Activated T-cell treated with anti-CD3 and anti-CD28 coated beads for 48 hours (primary cell): ENCODE results near the gene TPST2.

Source experiments
- DNase-seq: peaks from one replicate; pipeline ENCODE4 v3.0.0-alpha.2; 2020; ENCODE audit warnings: low read depth

Gene TPST2

DNA sequence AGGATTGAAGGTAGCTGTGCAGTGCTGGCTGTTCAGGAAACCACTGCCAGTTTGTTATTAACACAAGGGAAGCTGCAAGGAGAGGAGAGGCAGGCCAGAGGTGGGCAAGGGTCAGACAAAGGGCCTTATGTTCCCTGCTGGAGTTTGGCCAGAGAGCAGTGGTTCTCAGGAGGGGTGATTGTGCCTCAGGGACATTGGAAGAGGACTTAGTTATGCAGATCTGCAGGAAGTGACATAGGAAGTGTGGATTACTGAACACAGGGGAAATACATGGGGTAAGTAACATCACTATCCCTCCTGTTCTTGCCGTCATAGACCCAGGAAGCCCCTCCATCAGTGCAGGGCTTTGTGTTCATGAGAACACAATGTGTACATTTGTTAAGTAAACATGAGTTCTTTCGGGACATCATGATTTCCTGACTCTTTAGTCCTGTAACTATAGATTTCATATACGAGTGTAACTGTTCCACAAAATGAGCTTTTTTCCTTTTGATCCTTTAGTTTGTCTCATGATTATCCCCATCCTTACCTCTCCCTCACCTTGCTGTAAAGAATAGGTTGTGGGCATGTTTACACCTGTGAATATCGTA lies 100.4 kb downstream of the TPST2 start:
- no peak for DNase-seq

GRCh38 chr22:26487996-26488395 lies 101.9 kb downstream of the TPST2 start:
- no peak for DNase-seq

DNA sequence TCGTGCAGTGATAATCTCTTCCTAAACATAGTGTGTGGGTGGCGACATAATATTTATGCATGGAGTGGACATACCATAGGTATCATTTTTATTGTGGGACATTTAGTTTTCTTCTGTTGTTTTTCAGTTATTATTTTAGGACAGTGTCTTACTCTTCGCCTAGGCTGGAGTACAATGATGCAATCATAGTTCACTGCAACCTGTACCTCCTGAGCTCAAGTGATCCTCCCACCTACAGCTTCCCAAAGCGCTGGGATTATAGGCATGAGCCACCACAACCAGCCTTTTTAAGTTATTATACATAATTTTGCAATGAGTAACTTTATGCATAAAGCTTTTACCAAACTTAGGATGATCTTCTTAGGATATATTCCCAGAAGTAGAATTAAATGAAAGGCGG lies 103.5 kb downstream of the TPST2 start:
- no peak for DNase-seq

DNA sequence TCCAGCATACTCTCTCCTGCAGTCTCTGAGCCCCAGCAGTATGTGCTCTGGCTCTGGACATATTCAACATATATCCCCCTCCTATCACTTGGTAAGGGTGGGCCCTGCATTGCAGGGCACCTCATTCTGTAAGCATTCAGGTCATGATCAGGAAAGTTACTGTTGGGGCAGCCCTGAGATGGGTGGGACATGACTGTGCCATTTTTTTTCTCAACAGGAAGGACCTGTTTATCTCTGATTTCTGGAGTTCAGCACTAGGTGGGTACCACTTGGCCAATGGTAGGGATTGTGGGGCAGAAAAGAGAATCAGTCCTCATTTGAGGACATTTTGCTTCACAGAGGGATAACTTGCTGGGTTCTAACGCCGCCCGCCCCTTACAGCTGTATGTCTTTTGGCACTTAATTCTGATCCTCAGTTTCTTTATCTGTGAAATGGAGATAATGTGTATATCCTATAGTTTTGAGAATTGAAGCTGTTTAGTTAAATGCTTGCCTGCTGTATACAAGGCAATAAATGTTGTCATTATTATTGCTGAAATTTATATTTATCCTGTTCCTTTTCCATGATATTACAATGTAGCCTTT lies 104.0 kb downstream of the TPST2 start:
- DNase-seq = no peak

DNA sequence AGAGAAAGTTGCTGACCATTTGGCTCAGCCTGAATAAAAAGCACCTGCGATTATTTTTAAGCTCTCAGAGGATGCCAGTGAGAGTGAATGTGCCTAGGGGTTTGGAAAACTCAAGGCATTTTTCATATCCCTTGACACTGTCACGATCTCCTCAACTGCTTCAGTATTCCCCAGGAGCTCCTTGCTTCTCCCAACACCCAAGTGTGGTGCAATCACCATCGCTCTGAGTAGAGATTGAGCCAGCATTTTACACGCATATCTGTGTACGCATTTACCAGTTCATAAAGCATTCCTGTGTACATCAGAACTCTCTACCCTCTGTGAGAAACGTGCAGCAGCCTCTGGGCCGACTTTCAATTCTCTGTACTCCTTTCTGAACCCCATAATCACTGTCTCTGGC lies 104.9 kb downstream of the TPST2 start:
- no peak for DNase-seq

DNA sequence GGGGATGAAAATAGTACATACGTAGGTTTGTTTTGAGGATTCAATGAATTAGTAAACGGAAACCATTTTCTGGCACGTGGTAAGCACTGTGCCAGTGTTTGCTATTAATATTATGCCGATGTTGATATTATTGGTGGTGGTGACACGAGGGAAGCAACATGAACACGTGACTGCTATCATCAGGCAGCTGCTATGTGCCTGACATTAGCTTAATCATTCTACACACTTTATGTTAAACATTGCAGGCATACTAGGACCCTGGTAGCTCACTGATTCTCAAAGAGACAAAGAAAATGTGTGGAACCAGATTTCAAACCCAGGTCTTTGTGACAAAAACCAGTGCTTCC lies 105.6 kb downstream of the TPST2 start:
- no peak for DNase-seq

DNA sequence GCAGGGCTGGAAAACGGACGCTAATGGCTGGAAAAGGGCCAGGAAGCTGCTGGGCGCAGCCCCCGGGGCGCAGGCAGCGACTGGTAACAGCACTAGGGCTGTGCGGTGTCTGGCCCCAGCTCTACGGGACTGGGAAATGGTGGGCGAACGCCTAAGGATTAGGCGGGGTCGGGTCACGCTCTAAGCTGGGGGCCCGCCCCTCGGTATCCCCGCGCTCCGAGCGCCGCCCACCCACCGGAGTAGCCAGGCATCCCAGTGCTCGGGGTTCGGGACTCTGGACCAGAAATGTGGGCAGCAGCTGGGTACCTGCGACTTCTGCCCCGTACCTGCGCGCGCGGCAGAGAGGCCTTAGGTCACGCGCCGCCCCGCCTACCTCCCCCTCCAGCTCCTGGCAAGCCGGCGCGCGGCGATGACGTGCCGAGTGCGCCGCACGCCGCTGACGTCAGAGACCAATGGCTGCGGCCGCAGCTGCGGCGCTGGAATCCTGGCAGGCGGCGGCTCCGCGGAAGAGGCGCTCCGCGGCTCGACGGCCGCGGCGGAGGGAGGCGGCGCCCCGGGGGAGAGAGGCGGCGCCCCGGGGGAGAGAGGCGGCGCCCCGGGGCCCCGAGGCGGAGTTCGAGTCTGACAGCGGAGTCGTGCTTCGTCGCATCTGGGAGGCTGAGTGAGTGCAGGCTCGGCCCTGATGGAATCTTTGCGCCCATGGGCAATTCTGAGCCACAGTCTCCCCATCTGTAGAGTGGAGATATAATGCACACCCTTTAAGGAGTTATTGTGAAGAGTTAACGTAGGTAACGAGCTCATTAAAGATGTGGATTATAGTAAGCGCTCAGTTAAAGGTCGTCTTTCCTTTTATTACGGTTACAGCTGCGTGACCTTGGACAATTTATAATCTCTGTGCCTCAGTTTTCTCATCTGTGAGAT lies 106.2 kb downstream of the TPST2 start, which contains the start of the genes HPS4 and SRRD:
HPS4 (minus strand) TSS at position 345 of the 921 bp plus-strand sequence. CDS start 2,021 bp downstream, outside the sequence.
SRRD (plus strand) TSS at position 439 of the 921 bp plus-strand sequence; CDS start at position 453, 14 bp downstream.
- peak; percentile 94 for DNase-seq

DNA sequence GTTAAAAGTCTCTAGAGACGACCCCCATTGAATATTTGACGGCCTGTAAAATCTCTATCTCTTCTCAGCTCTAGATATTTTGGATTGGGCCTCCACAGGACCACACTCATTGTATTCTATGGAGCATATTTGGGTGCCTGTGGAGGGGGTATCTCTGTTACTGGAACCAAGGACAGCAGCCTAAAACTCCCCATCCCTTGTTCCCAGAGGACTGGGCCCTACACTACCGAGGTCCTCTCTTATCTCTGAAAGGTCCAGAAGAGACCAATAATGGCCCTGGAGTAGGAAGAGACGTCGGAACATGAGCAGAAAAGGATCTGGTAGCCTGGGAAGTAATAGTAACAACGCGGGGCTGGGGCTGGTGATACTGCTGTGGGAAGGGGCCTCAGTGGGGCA lies 106.9 kb downstream of the TPST2 start:
- no peak for DNase-seq

GRCh38 chr22:26482161-26482560 lies 107.8 kb downstream of the TPST2 start:
- no peak for DNase-seq

DNA sequence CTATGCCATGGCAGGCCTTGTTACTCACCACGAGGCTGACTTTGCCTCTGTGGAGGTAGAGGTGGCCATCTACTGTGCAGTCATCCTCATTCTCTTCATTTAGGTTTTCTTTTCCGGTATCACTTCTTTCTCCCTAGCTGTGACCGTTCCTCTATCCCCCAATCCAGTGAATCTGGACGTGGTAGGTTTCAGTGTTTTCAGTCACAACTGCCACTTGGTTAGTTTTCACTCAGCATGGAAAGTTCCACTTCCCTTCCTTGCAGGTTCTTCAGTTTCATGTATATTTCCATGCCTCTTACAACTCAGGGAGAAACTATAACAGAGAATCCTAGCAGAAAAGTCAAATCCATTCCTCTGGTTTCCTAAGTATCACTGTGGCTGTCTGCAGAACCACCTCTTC lies 108.2 kb downstream of the TPST2 start:
- DNase-seq = no peak

- no peak for DNase-seq
These were observed 108.7 kb downstream of the TPST2 start for GRCh38 chr22:26481112-26481693.

DNA sequence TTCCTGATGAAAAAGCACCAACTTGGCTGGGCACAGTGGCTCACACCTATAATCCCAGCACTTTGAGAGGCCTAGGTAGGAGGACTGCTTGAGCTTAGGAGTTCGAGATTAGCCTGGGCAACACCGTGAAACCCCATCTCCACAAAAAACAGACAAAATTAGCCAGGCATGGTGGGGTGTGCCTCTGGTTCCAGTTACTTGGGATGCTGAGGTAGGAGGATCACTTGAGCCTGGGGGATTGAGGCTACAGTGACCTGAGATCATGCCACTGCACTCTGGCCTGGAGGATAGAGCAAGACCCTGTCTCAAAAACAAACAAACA lies 109.4 kb downstream of the TPST2 start:
- DNase-seq = no peak

DNA sequence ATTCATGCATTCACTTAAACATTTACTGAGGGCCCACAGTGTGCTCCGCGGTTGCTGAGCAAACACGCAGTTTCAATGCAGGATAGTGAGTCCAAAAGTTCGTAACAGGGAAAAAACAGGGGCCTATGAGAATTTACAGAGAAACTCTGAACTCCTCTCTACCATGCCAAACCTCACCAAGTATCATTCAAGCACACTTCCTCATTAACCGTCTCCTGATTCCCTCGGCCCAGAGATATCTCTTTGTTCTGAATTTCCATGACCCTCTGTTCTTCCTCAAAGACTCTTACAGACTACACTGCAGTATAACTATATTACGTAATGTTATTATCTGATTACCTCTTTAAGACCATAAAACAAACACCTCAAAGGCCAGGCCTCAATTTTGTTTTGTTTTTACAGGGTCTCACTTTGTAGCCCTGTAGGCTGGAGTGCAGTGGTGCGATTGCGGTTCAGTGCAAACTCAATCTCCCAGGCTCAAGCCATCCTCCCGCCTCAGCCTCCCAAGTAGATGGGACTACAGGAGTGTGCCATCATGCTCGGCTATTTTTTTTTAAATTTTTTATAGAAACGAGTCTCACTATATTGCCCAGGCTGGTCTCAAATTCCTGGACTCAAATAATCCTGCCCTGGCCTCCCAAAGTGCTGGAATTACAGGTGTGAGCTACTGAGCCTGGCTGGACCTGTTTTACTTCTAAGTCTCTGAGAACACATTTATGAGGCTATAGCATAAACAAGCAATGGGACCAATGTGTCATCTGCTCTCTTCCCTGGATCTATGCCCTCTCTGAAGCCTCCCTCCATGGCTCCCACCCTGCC lies 109.9 kb downstream of the TPST2 start:
- no peak for DNase-seq

- no peak for DNase-seq
These were observed 110.7 kb downstream of the TPST2 start for GRCh38 chr22:26479043-26479791.

DNA sequence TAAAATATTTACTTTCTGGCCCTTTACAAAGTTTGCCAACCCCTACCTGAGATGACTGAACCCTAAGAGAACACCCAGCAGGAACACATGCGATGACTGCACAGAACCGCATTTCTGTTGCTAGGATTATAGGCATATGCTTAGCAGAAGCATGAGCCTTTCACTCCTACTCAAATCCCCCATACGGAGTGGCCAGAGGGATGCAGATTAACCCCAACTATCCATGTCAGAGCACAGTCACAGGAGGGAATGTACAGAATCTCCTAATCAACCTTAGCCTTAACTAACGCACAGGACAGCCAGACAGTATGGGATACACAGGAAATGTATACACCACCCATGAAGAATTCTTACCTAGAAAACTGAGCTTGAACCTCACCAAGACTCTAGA lies 112.6 kb downstream of the TPST2 start:
- DNase-seq = no peak

DNA sequence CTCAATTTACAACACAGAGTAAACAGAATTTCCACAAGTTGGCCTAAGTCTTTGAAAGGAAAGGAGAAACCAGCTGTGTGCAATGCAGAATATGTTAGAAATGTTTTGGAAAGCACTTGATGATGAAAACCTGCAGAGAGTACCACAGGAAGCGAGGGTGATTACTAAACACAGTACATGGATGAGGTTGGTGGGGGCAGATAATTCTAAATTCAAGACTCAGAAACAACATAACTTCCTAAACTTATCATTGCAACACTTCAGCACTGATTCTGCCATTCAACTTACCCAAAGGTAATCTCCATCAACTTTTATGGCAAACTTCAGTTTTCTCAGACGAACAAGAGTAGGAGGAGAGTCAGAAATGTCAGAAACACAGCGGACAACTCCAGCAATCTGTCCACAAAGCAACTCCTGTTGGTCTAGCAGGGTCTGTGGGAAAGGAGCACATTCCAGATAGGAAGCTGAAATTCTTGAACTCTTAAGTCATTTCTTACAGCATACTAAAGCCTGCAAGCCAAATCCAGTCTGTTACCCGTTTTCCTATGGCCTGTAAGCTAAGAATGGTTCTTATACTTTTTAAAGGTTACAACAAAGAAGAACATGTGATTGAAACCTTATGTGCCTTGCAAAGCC lies 113.1 kb downstream of the TPST2 start:
- DNase-seq = no peak

GRCh38 chr22:26474682-26475081 lies 115.2 kb downstream of the TPST2 start:
- no peak for DNase-seq
